GM11168 (cell line): ENCODE measurements around the gene RPL10.

Source experiments
- in situ Hi-C: fragments of 300-500 bp; cut with MboI; formaldehyde crosslinking; loops from one replicate; pipeline ENCODE4 v1.12.0; 2022; ENCODE audit warnings: low sequenced_read_pairs; ENCODE audit not compliant: unreplicated experiment

RPL10 gene

GRCh38 chrX:154397888-154398667, at the start of gene RPL10:
RPL10 (plus strand) TSS chrX:154398377; CDS start chrX:154398520, 143 bp downstream.
- in situ Hi-C loops, result no loop called here

GRCh38 chrX:154348646-154349358, 49.4 kb upstream of the RPL10 start:
- in situ Hi-C loops, result no loop called here

GRCh38 chrX:154349359-154349935, 48.7 kb upstream of the RPL10 start:
- in situ Hi-C loops, result no loop called here

GRCh38 chrX:154349979-154350378, 48.2 kb upstream of the RPL10 start:
- in situ Hi-C loops, result no loop called here

GRCh38 chrX:154350429-154351182, 47.6 kb upstream of the RPL10 start:
- in situ Hi-C loops, result no loop called here

- in situ Hi-C loops, result no loop called here
Observed at GRCh38 chrX:154351183-154352011, 46.8 kb upstream of the RPL10 start.

GRCh38 chrX:154352012-154352401, 46.2 kb upstream of the RPL10 start:
- in situ Hi-C loops, result no loop called here

- in situ Hi-C loops, result no loop called here
Observed at GRCh38 chrX:154352466-154352865, 45.7 kb upstream of the RPL10 start.

GRCh38 chrX:154353172-154353843, 44.9 kb upstream of the RPL10 start:
- in situ Hi-C loops, result no loop called here

GRCh38 chrX:154354013-154354412, 44.2 kb upstream of the RPL10 start:
- in situ Hi-C loops, result no loop called here

- in situ Hi-C loops, result no loop called here
Observed at GRCh38 chrX:154354516-154354915, 43.7 kb upstream of the RPL10 start.

- in situ Hi-C loops, result no loop called here
Observed at GRCh38 chrX:154355094-154355775, 42.9 kb upstream of the RPL10 start.

GRCh38 chrX:154355776-154356140, 42.4 kb upstream of the RPL10 start:
- in situ Hi-C loops, result no loop called here

- in situ Hi-C loops, result no loop called here
Observed at GRCh38 chrX:154356596-154356995, 41.6 kb upstream of the RPL10 start.

GRCh38 chrX:154357205-154357604, 41.0 kb upstream of the RPL10 start:
- in situ Hi-C loops, result no loop called here

GRCh38 chrX:154358011-154358410, 40.2 kb upstream of the RPL10 start:
- in situ Hi-C loops, result no loop called here

- in situ Hi-C loops, result no loop called here
Observed at GRCh38 chrX:154358829-154359228, 39.3 kb upstream of the RPL10 start.

GRCh38 chrX:154359362-154360154, 38.6 kb upstream of the RPL10 start:
- in situ Hi-C loops, result no loop called here
